BJ (cell line): ENCODE results near the gene LMTK3. TPM values are rescaled to one million over a fixed set of nuclear protein-coding genes. Genes with fewer than 3 reads are reported as not detected.

Experiments used
- CTCF ChIA-PET: fragments of 350-600 bp; formaldehyde crosslinking; extraction: SDS; loops from one replicate; lab custom pipeline; 2021; ENCODE audit warnings: antibody characterized with exemption, inconsistent platforms; lab: Yijun Ruan, JAX
- POLR2A ChIA-PET: fragments of 300-600 bp; sonication (Branson Sonifier 250); formaldehyde crosslinking; extraction: SDS; loops from one replicate; lab custom pipeline; 2021; ENCODE audit warnings: antibody characterized with exemption; lab: Charles Lee
- DNase-seq: peaks from one replicate; pipeline ENCODE4 v3.0.0-alpha.2; 2011; ENCODE audit warnings: low read depth
- H3K27me3 ChIP-seq: 2 replicates; pipeline ENCODE4 v1.6.0; 2011; ENCODE audit warnings: low read length; ENCODE audit not compliant: control insufficient read depth, insufficient read depth
- H3K36me3 ChIP-seq: 2 replicates; pipeline ENCODE4 v1.5.1; 2011; ENCODE audit warnings: low read length; ENCODE audit not compliant: control insufficient read depth, insufficient read depth
- H3K4me3 ChIP-seq: 2 replicates; pipeline ENCODE4 v1.5.1; 2011; ENCODE audit warnings: low read depth, mild to moderate bottlenecking, control low read depth, low read length
- polyA plus RNA-seq: library from polyadenylated mRNA; depleted of rRNA; stranded (reverse); fragments of >200 nt; gene quantifications from 2 replicates; pipeline ENCODE4 v1.2.3, GENCODE V29; 2011
- TF ChIP-seq, protein P1 (sequence below): IDR thresholded peaks from 2 replicates; pipeline ENCODE4 v1.5.1; 2011; ENCODE audit warnings: low read depth, mild to moderate bottlenecking, control low read depth, inconsistent platforms, low read length, moderate library complexity; ENCODE audit not compliant: insufficient read depth

LMTK3 gene
- polyA plus RNA-seq, 1 experiment = not detected

DNA sequence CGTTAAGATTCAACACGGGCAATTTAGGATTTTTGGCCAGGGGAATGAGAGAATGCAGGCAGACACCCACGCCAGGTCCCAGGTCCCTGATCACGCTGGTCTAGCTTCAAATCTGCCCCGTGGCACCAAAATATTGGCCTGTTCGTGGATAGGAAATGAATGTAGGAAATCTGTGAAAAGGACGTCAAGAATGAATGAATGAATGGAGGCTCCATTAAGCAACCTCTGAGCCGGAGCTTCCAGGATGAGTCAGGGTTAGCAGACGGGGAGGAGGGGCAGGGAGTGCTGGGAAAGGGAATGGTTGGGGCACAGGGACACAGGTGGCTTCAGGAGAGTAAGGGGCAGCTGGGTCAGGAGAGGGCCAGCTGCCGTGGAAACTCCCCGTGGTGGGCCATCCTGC, 44.5 kb upstream of the LMTK3 start:
- TF ChIP-seq, protein P1, sequence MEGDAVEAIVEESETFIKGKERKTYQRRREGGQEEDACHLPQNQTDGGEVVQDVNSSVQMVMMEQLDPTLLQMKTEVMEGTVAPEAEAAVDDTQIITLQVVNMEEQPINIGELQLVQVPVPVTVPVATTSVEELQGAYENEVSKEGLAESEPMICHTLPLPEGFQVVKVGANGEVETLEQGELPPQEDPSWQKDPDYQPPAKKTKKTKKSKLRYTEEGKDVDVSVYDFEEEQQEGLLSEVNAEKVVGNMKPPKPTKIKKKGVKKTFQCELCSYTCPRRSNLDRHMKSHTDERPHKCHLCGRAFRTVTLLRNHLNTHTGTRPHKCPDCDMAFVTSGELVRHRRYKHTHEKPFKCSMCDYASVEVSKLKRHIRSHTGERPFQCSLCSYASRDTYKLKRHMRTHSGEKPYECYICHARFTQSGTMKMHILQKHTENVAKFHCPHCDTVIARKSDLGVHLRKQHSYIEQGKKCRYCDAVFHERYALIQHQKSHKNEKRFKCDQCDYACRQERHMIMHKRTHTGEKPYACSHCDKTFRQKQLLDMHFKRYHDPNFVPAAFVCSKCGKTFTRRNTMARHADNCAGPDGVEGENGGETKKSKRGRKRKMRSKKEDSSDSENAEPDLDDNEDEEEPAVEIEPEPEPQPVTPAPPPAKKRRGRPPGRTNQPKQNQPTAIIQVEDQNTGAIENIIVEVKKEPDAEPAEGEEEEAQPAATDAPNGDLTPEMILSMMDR = no peak
- Histone ChIP-seq H3K36me3 (no peaks in the 10 kb centered on the region), H3K4me3 (no peak overlapping the region), H3K27me3 (no peaks in the 10 kb centered on the region)
- ChIA-PET POLR2A (no interaction called here), CTCF (interaction anchor here (0.7 to 1.2 kb wide), 2 partner anchors 15 to 28 kb away, joined by 3 to 4 read pairs; no protein-coding TSS in a partner anchor)
- DNase-seq = no peak

DNA sequence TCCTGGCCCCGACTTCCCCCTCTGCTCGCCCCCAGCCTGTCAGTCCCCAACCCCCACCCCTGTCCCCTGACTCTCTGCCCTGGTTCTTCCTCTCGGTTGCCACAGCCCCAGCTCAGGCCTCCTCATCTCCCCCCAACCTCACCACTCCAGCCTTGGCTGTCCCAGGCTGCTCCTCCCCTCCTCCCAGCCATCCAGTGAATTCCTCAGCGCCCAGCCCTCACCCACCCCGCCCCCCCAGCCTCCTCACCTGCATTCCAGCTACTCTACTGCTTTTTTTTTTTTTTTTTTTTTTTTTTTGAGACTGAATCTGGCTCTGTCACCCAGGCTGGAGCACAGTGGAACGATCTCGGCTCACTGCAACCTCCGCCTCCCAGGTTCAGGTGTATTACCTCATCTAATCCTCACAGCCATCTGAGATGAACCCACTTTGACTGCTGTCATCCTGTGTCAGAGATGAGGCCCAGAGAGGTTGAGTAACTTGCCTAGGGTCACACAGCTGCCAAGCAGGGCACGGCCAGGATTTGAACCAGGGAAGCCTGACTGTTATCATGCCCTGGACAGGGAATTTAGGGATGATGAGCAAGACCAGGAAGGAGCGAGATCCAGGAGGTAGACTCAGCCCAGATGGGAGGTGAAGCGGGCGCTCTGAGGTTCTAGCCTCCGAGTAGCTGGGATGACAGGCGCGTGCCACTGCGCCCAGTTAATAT, 42.9 kb upstream of the LMTK3 start:
- DNase-seq = no peak
- POLR2A ChIA-PET = no interaction called here
- TF ChIP-seq, protein P1 = no peak
- CTCF ChIA-PET = interaction anchor here (1.0 to 1.3 kb wide), 4 partner anchors 30 to 264 kb away, joined by 3 to 5 read pairs (median 4); no protein-coding TSS in a partner anchor
- H3K4me3 ChIP-seq = no peak overlapping the region
- peaks cover 2% of the 10 kb centered on the region; the same call in 1 of the 2 replicates for H3K27me3 ChIP-seq
- H3K36me3 ChIP-seq = no peaks in the 10 kb centered on the region

DNA sequence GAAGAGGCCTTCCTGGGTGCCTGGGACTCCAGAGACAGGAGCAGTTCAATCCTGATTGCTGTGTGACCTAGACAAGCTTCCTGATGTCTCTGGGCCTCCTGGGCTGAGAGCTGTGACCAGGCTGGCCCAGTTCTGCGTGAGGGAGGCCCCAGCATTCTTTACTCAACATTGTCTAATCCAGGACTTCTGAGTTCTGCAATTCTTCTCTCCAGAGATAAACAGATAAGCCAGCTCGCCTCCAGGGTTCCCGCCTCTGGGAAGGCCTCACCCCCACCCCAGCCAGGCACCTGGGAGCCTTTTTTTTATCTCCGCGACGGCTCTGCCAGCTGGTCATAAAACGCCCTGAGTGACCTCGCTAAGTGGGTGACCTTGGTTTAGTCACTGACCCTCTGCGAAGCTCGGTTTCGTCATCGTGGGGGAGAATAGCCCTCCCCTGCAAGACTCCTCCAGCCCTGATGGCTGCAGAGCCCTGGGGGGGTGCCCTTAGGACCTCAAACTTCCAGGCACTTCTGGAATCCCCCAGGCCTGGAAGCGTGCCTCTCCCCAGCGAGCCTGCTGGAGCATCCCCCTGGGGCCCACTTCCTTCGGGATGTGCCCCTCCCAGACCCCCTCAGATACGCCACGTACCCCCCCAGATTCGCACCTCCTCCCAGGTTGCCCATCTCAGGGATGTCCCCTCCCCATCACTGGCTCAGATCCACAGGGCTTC, 42.2 kb upstream of the LMTK3 start:
- TF ChIP-seq, protein P1 = no peak
- CTCF ChIA-PET = interaction anchor here (1.0 to 1.3 kb wide), 3 partner anchors 30 to 263 kb away, joined by 3 to 5 read pairs (median 3); no protein-coding TSS in a partner anchor
- Histone ChIP-seq H3K4me3 (no peak overlapping the region), H3K36me3 (no peaks in the 10 kb centered on the region), H3K27me3 (peaks cover 2% of the 10 kb centered on the region; the same call in 1 of the 2 replicates)
- DNase-seq = peak; percentile 39
- POLR2A ChIA-PET = interaction anchor here (0.5 kb wide), 1 partner anchor 231 kb away, joined by 3 read pairs; no protein-coding TSS in a partner anchor

DNA sequence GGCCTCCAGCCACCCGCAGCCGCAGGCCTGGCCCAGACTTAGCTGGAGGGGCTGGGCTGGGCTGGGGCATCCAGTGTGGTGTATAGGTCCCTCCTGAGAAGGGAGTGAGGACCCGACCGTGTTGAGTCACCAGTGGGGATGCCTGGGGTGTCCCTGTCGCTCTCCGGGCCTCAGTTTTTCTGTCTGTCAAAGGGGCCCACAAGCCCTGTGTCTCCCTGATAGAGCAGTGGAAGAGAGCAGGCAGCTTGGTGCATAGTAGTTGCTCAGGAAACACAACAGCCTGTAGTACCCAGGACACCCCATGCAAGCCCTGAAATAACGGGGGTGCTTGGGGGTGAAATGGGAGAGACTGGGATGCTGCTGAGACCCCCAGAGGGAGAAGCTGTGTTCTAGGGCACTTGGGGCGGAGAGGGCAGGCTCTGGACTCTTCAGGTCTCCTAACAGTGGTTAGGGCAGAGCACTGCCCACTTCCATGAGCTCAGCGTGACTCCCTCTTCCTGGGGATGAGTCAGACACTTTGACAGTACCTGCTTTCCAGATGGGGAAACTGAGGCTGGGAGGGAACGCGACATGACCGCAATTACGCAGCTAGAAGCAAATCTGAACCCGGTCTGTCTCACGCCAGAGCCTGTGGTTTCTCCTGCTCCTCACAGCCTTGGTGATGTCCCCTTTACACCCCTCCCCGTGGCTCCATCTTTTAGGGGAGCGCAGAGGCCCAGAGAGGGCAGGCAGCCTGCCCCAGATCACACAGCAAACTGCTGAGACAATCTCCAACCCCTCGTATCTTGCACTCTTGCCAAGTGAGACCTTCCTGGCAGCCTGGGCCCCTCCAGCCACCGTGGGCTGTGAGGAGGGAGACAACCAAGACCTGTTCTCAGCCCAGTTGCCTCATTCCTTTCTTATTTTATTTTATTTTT, 41.0 kb upstream of the LMTK3 start:
- Histone ChIP-seq H3K36me3 (no peaks in the 10 kb centered on the region), H3K27me3 (peaks cover 6% of the 10 kb centered on the region), H3K4me3 (no peak overlapping the region)
- POLR2A ChIA-PET = interaction anchor here (0.5 kb wide), 1 partner anchor 223 kb away, joined by 4 read pairs; no protein-coding TSS in a partner anchor
- CTCF ChIA-PET = interaction anchor here (1.3 kb wide), 1 partner anchor 32 kb away, joined by 5 read pairs; no protein-coding TSS in a partner anchor
- TF ChIP-seq, protein P1 = no peak
- DNase-seq = no peak
